HepG2 (cell line): Measurements from ENCODE around the gene PAQR6. TPM values are rescaled to one million over a fixed set of nuclear protein-coding genes. Genes with fewer than 3 reads are reported as not detected.
A peak's percentile ranks its signal among the peaks of the same experiment; 100 is the strongest.

Experiments used
- ARID2 ChIP-seq: sonication (generic); formaldehyde crosslinking; IDR thresholded peaks from 2 replicates; pipeline ENCODE4 v1.8.1; 2022; ENCODE audit warnings: mild to moderate bottlenecking, missing genetic modification reagents, borderline replicate concordance
- ELK4 ChIP-seq: sonication (generic); formaldehyde crosslinking; IDR thresholded peaks from 2 replicates; pipeline ENCODE4 v1.9.0; 2021; ENCODE audit warnings: missing genetic modification reagents, borderline replicate concordance
- MIER2 ChIP-seq: IDR thresholded peaks from 2 replicates; pipeline ENCODE4 v1.6.1; 2016; ENCODE audit warnings: missing biosample characterization, missing genetic modification reagents
- NCOA2 ChIP-seq: sonication (generic); formaldehyde crosslinking; IDR thresholded peaks from 2 replicates; pipeline ENCODE4 v1.8.0; 2022; ENCODE audit warnings: inconsistent platforms
- NCOA5 ChIP-seq: sonication (generic); formaldehyde crosslinking; IDR thresholded peaks from 2 replicates; pipeline ENCODE4 v1.4.0; 2020; ENCODE audit warnings: missing genetic modification reagents
- NONO ChIP-seq, 2 experiments: fragments of 450-650 bp in 1 of 2; sonication (generic) in 1 of 2; formaldehyde crosslinking in 1 of 2; IDR thresholded peaks in 1 of 2; conservative IDR thresholded peaks in 1 of 2; 2 replicates each; pipeline versions ENCODE4 v1.6.1 to v1.8.0; 2017 to 2022; ENCODE audit warnings: mild to moderate bottlenecking in 1 of 2, missing genetic modification reagents in 1 of 2, moderate library complexity in 1 of 2
- SCMH1 ChIP-seq: sonication (generic); formaldehyde crosslinking; IDR thresholded peaks from 2 replicates; pipeline ENCODE4 v1.9.0; 2021; ENCODE audit warnings: missing genetic modification reagents, mild to moderate bottlenecking, borderline replicate concordance
- SMARCE1 ChIP-seq: fragments of 450-650 bp; IDR thresholded peaks from 2 replicates; pipeline ENCODE4 v1.6.1; 2017; ENCODE audit warnings: borderline replicate concordance
- SRF ChIP-seq: IDR thresholded peaks from 2 replicates; pipeline ENCODE4 v1.6.1; 2011; ENCODE audit warnings: mild to moderate bottlenecking, low read depth, low read length, moderate library complexity
- ZMAT5 ChIP-seq: sonication (generic); formaldehyde crosslinking; IDR thresholded peaks from 2 replicates; pipeline ENCODE4 v1.5.0; 2020; ENCODE audit warnings: mild to moderate bottlenecking, low read depth, missing genetic modification reagents, borderline replicate concordance
- ZNF138 ChIP-seq: sonication (generic); formaldehyde crosslinking; IDR thresholded peaks from 2 replicates; pipeline ENCODE4 v1.5.0; 2020; ENCODE audit warnings: mild to moderate bottlenecking, low read depth, missing genetic modification reagents
- ZNF24 ChIP-seq: fragments of 450-650 bp; IDR thresholded peaks from 2 replicates; pipeline ENCODE4 v1.6.1; 2017; ENCODE audit warnings: antibody characterized with exemption, mild to moderate bottlenecking
- ZNF263 ChIP-seq: sonication (generic); formaldehyde crosslinking; IDR thresholded peaks from 2 replicates; pipeline ENCODE4 v1.4.0; 2020; ENCODE audit warnings: missing genetic modification reagents
- ZNF276 ChIP-seq: sonication (generic); formaldehyde crosslinking; IDR thresholded peaks from 2 replicates; pipeline ENCODE4 v1.4.0; 2020; ENCODE audit warnings: mild to moderate bottlenecking, low read depth, missing genetic modification reagents
- ZNF703 ChIP-seq: sonication (generic); formaldehyde crosslinking; IDR thresholded peaks from 2 replicates; pipeline ENCODE4 v1.5.1; 2020; ENCODE audit warnings: missing genetic modification reagents, mild to moderate bottlenecking, moderate library complexity, borderline replicate concordance
- ZNF720 ChIP-seq: sonication (generic); formaldehyde crosslinking; IDR thresholded peaks from 2 replicates; pipeline ENCODE4 v1.4.0; 2020; ENCODE audit warnings: missing genetic modification reagents
- polyA plus RNA-seq, 8 experiments: library from polyadenylated mRNA; depleted of rRNA in 3 of 8; stranded (reverse) in 7 of 8; unstranded in 1 of 8; fragments of >200 nt; fragmentation: Illumina TruSeq in 4 of 8; extraction: Trizol in 4 of 8; gene quantifications; 2 replicates each; pipeline versions ENCODE4 v1.2.1 to v1.2.3, GENCODE V29; 2011 to 2016; ENCODE audit warnings: low read depth in 4 of 8, missing spikeins in 1 of 8, mixed read lengths in 1 of 8; ENCODE audit not compliant: insufficient read depth in 1 of 8
- total RNA-seq, 5 experiments: library from RNA; depleted of rRNA; stranded (reverse); fragments of >200 nt; fragmentation: Illumina TruSeq; extraction: Trizol; gene quantifications; 2 replicates each; pipeline ENCODE4 v1.2.3, GENCODE V29; 2016; ENCODE audit warnings: low read depth in 1 of 5
- TF ChIP-seq, protein P1 (sequence below): sonication (generic); formaldehyde crosslinking; IDR thresholded peaks from 2 replicates; pipeline ENCODE4 v1.8.1; 2022; ENCODE audit warnings: mild to moderate bottlenecking, missing genetic modification reagents
- TF ChIP-seq, protein P2 (sequence below): sonication (generic); formaldehyde crosslinking; IDR thresholded peaks from 2 replicates; pipeline ENCODE4 v1.4.0; 2020; ENCODE audit warnings: mild to moderate bottlenecking, missing genetic modification reagents
- TF ChIP-seq, protein P3 (sequence below): sonication (generic); formaldehyde crosslinking; IDR thresholded peaks from 2 replicates; pipeline ENCODE4 v1.9.0; 2021; ENCODE audit warnings: missing genetic modification reagents, borderline replicate concordance

PAQR6 gene
- total and polyA plus RNA-seq, 2 of the 13 experiments (the other 11 are each of a cell fraction or from before 2014, with no cell fraction given) = 0.82 to 1.4 TPM

DNA sequence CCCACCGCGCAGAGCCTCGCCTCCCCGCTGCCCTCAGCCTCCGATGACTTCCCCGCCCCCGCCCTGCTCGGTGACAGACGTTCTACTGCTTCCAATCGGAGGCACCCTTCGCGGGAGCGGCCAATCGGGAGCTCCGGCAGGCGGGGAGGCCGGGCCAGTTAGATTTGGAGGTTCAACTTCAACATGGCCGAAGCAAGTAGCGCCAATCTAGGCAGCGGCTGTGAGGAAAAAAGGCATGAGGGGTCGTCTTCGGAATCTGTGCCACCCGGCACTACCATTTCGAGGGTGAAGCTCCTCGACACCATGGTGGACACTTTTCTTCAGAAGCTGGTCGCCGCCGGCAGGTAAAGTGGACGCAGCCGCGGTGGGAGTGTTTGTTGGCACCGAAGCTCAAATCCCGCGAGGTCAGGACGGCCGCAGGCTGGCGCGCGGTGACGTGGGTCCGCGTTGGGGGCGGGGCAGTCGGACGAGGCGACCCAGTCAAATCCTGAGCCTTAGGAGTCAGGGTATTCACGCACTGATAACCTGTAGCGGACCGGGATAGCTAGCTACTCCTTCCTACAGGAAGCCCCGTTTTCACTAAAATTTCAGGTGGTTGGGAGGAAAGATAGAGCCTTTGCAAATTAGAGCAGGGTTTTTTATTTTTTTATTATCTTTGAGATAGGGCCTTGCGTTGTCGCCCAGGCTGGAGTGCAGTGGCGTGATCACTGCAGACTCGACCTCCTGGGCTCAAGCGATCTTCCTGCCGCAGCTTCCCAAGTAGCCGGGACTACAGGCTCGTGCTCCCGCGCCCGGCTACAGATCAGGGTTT lies 34.8 kb downstream of the PAQR6 start, which contains the start of gene PMF1 (continued):
- TF ChIP-seq, protein P1, sequence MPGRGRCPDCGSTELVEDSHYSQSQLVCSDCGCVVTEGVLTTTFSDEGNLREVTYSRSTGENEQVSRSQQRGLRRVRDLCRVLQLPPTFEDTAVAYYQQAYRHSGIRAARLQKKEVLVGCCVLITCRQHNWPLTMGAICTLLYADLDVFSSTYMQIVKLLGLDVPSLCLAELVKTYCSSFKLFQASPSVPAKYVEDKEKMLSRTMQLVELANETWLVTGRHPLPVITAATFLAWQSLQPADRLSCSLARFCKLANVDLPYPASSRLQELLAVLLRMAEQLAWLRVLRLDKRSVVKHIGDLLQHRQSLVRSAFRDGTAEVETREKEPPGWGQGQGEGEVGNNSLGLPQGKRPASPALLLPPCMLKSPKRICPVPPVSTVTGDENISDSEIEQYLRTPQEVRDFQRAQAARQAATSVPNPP (CRISPR knock-in tag) = peak; percentile 86
- TF ChIP-seq ZNF263 (CRISPR knock-in tag) (peak; percentile 63), ELK4 (CRISPR knock-in tag) (no peak), ARID2 (CRISPR knock-in tag) (peak; percentile 75; the same call in 1 of the 2 replicates), NONO (IDR thresholded peaks at IDR 0.05) (no peak), NONO (CRISPR knock-in tag; conservative IDR thresholded peaks at IDR 0.05) (peak; percentile 74), NCOA5 (CRISPR knock-in tag) (no peak), ZNF138 (no peak), ZNF24 (no peak), SRF (no peak), NCOA2 (CRISPR knock-in tag) (peak; percentile 33), MIER2 (CRISPR knock-in tag) (no peak), ZNF276 (CRISPR knock-in tag) (peak; percentile 72; the same call in 1 of the 2 replicates), SCMH1 (no peak), ZNF720 (CRISPR knock-in tag) (no peak), ZNF703 (CRISPR knock-in tag) (no peak), SMARCE1 (no peak), ZMAT5 (CRISPR knock-in tag) (no peak)
- TF ChIP-seq, protein P2, sequence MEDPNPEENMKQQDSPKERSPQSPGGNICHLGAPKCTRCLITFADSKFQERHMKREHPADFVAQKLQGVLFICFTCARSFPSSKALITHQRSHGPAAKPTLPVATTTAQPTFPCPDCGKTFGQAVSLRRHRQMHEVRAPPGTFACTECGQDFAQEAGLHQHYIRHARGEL (CRISPR knock-in tag) = no peak
- TF ChIP-seq, protein P3, sequence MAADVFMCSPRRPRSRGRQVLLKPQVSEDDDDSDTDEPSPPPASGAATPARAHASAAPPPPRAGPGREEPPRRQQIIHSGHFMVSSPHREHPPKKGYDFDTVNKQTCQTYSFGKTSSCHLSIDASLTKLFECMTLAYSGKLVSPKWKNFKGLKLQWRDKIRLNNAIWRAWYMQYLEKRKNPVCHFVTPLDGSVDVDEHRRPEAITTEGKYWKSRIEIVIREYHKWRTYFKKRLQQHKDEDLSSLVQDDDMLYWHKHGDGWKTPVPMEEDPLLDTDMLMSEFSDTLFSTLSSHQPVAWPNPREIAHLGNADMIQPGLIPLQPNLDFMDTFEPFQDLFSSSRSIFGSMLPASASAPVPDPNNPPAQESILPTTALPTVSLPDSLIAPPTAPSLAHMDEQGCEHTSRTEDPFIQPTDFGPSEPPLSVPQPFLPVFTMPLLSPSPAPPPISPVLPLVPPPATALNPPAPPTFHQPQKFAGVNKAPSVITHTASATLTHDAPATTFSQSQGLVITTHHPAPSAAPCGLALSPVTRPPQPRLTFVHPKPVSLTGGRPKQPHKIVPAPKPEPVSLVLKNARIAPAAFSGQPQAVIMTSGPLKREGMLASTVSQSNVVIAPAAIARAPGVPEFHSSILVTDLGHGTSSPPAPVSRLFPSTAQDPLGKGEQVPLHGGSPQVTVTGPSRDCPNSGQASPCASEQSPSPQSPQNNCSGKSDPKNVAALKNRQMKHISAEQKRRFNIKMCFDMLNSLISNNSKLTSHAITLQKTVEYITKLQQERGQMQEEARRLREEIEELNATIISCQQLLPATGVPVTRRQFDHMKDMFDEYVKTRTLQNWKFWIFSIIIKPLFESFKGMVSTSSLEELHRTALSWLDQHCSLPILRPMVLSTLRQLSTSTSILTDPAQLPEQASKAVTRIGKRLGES (CRISPR knock-in tag) = no peak
